Panc1 (cell line): ENCODE data around the gene KDM2A.

Source experiments
- CTCF ChIP-seq: fragments of 450-650 bp; IDR thresholded peaks from 2 replicates; pipeline ENCODE4 v1.5.1; 2017; ENCODE audit warnings: mild to moderate bottlenecking
- POLR2AphosphoS5 ChIP-seq: IDR thresholded peaks from 2 replicates; pipeline ENCODE4 v1.6.1; 2012; ENCODE audit warnings: mild to moderate bottlenecking, low read depth, low read length, moderate library complexity
- SIN3A ChIP-seq: IDR thresholded peaks from 2 replicates; pipeline ENCODE4 v1.6.1; 2012; ENCODE audit warnings: low read depth, mild to moderate bottlenecking, low read length, moderate library complexity, borderline replicate concordance; ENCODE audit not compliant: insufficient read depth
- TF ChIP-seq, protein P1 (sequence below), 2 experiments: IDR thresholded peaks; 2 replicates each; pipeline ENCODE4 v1.6.1; 2011 to 2012; ENCODE audit warnings: low read depth in 2 of 2, control low read depth in 1 of 2, low read length in 1 of 2, mild to moderate bottlenecking in 1 of 2, moderate library complexity in 1 of 2; ENCODE audit not compliant: insufficient read depth in 1 of 2

- TF ChIP-seq CTCF (no peak), POLR2AphosphoS5 (no peak), SIN3A (no peak)
- TF ChIP-seq, protein P1, sequence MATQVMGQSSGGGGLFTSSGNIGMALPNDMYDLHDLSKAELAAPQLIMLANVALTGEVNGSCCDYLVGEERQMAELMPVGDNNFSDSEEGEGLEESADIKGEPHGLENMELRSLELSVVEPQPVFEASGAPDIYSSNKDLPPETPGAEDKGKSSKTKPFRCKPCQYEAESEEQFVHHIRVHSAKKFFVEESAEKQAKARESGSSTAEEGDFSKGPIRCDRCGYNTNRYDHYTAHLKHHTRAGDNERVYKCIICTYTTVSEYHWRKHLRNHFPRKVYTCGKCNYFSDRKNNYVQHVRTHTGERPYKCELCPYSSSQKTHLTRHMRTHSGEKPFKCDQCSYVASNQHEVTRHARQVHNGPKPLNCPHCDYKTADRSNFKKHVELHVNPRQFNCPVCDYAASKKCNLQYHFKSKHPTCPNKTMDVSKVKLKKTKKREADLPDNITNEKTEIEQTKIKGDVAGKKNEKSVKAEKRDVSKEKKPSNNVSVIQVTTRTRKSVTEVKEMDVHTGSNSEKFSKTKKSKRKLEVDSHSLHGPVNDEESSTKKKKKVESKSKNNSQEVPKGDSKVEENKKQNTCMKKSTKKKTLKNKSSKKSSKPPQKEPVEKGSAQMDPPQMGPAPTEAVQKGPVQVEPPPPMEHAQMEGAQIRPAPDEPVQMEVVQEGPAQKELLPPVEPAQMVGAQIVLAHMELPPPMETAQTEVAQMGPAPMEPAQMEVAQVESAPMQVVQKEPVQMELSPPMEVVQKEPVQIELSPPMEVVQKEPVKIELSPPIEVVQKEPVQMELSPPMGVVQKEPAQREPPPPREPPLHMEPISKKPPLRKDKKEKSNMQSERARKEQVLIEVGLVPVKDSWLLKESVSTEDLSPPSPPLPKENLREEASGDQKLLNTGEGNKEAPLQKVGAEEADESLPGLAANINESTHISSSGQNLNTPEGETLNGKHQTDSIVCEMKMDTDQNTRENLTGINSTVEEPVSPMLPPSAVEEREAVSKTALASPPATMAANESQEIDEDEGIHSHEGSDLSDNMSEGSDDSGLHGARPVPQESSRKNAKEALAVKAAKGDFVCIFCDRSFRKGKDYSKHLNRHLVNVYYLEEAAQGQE (IDR thresholded peaks at IDR 0.05; ENCODE audit: insufficient read depth in 1 of 2, low read depth in 2 of 2, low read length in 1 of 2), result no peak
These were observed 16.4 kb upstream of the KDM2A start for GRCh38 chr11:67102664-67103063.
